BJ (cell line): ENCODE results near the gene DOCK1. TPM values are rescaled to one million over a fixed set of nuclear protein-coding genes. Genes with fewer than 3 reads are reported as not detected.

Source experiments
- CTCF ChIA-PET: fragments of 350-600 bp; formaldehyde crosslinking; extraction: SDS; loops from one replicate; lab custom pipeline; 2021; ENCODE audit warnings: antibody characterized with exemption, inconsistent platforms; lab: Yijun Ruan, JAX
- POLR2A ChIA-PET: fragments of 300-600 bp; sonication (Branson Sonifier 250); formaldehyde crosslinking; extraction: SDS; loops from one replicate; lab custom pipeline; 2021; ENCODE audit warnings: antibody characterized with exemption; lab: Charles Lee
- DNase-seq: peaks from one replicate; pipeline ENCODE4 v3.0.0-alpha.2; 2011; ENCODE audit warnings: low read depth
- H3K27me3 ChIP-seq: 2 replicates; pipeline ENCODE4 v1.6.0; 2011; ENCODE audit warnings: low read length; ENCODE audit not compliant: control insufficient read depth, insufficient read depth
- H3K36me3 ChIP-seq: 2 replicates; pipeline ENCODE4 v1.5.1; 2011; ENCODE audit warnings: low read length; ENCODE audit not compliant: control insufficient read depth, insufficient read depth
- H3K4me3 ChIP-seq: 2 replicates; pipeline ENCODE4 v1.5.1; 2011; ENCODE audit warnings: low read depth, mild to moderate bottlenecking, control low read depth, low read length
- CTCF ChIP-seq: IDR thresholded peaks from 2 replicates; pipeline ENCODE4 v1.5.1; 2011; ENCODE audit warnings: low read depth, mild to moderate bottlenecking, control low read depth, inconsistent platforms, low read length, moderate library complexity; ENCODE audit not compliant: insufficient read depth
- polyA plus RNA-seq: library from polyadenylated mRNA; depleted of rRNA; stranded (reverse); fragments of >200 nt; gene quantifications from 2 replicates; pipeline ENCODE4 v1.2.3, GENCODE V29; 2011

DOCK1 gene
- polyA plus RNA-seq, 1 experiment: 20.0 TPM

GRCh38 chr10:126917975-126918908 is 13.0 kb downstream of the DOCK1 start:
- TF ChIP-seq CTCF: no peak
- POLR2A ChIA-PET: no interaction called here
- CTCF ChIA-PET: interaction anchor here (1.1 to 1.3 kb wide), 3 partner anchors 9 to 198 kb away, joined by 3 to 5 read pairs (median 3); no protein-coding TSS in a partner anchor
- H3K27me3 ChIP-seq: no peaks in the 10 kb centered on the region
- H3K4me3 ChIP-seq: no peak overlapping the region
- H3K36me3 ChIP-seq: no peaks in the 10 kb centered on the region; the same call in 1 of the 2 replicates
- no peak for DNase-seq

DNA sequence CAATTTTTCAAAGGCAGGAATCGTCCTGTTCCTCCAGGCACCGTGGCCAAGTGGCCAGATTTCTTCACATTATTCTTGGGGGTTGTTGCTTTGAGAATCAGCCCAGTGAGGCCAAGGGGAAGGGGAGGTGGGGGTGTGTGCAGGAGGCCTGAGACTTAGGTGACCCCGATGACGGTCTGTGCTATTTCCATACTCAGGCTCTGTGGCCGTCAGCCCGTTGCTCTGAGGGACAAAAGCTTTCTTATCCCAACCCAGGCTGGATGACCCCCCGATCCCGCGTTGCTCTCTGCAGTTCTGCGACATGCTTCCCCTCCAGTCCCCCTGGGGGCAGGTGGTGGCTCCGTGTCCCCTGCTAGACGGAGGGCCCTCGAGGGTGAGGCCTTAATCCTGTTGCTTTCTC is 14.2 kb downstream of the DOCK1 start:
- ChIA-PET CTCF (interaction anchor here (1.1 to 1.3 kb wide), 2 partner anchors 10 to 197 kb away, joined by 3 to 5 read pairs; no protein-coding TSS in a partner anchor), POLR2A (no interaction called here)

GRCh38 chr10:126921162-126921561 is 15.9 kb downstream of the DOCK1 start:
- Histone ChIP-seq H3K4me3 (no peak overlapping the region), H3K27me3 (no peaks in the 10 kb centered on the region), H3K36me3 (no peaks in the 10 kb centered on the region; the same call in 1 of the 2 replicates)
- DNase-seq: no peak
- TF ChIP-seq CTCF: no peak
- CTCF ChIA-PET: no interaction called here
- POLR2A ChIA-PET: no interaction called here

More for the DNA sequence above, 14.2 kb downstream of the DOCK1 start:
- Histone ChIP-seq H3K36me3 (no peaks in the 10 kb centered on the region; the same call in 1 of the 2 replicates), H3K4me3 (no peak overlapping the region), H3K27me3 (no peaks in the 10 kb centered on the region)
- no peak for DNase-seq
- no peak for TF ChIP-seq CTCF

DNA sequence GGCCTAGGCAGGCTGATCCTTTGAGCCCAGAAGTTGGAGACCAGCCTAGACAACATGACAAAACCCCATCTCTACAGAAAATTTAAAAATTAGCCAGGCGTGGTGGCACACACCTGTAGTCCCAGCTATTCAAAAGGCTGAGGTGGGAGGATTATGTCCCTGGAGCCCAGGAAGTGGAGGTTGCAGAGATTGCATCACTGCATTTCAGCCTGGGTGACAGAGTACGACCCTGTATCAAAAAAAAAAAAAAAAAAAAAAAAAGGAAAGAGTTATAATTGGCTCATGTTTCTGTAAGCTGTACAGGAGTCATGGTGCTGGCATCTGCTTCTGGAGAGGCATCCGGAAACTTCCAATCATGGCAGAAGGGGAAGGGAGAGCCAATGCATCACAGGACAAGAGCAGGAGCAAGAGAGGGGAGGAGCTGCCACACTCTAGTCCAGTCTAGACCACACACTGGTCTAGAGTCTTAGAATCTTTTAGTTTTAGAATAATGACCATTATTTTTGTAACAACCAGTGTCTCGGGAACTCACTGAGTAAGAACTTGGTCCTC is 16.8 kb downstream of the DOCK1 start:
- Histone ChIP-seq H3K36me3 (no peaks in the 10 kb centered on the region; the same call in 1 of the 2 replicates), H3K27me3 (no peaks in the 10 kb centered on the region), H3K4me3 (no peak overlapping the region)
- DNase-seq: peak; percentile 51
- ChIA-PET POLR2A (no interaction called here), CTCF (no interaction called here)
- no peak for TF ChIP-seq CTCF
